ENCODE measurements around the gene PRIMPOL. TPM values are rescaled to one million over a fixed set of nuclear protein-coding genes. Genes with fewer than 3 reads are reported as not detected.

PRIMPOL gene
- total RNA-seq, 1 experiment from 2014 or later = 9.4 TPM

DNA sequence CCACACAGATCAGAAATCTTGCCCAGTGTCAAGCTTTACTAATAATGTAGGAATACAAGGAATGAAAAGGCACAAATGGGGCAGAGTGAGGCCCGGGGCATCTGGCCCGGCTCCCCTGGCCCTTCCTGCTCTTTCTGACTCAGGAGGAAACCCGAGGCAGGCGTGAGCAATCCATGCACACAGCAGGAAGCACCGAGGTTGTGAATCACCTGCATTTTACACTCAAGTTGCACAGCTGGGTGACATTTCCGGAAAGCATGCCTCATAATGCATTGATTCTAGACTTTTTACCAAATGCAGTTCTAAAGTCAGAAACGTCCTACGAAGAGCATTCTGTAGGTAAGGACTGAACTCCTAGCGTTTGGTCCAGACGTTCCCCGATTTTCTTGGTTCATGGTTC lies 38.9 kb downstream of the PRIMPOL start:
- Histone ChIP-seq H3K9me2 (replicated peaks; ENCODE audit: low read length) (no peaks in the 10 kb centered on the region), H3K27me3 (ENCODE audit: low read length) (no peaks in the 10 kb centered on the region), H3K9ac (ENCODE audit: low read length) (peak overlapping the region; percentile 37), H2AFZ (ENCODE audit: low read length) (peak overlapping the region; percentile 59), H3K4me3 (ENCODE audit: low read length) (no peak overlapping the region), H3K4me2 (ENCODE audit: low read length) (peak overlapping the region; percentile 63), H3K36me3 (ENCODE audit: low read depth, low read length) (no peaks in the 10 kb centered on the region), H3F3A (ENCODE audit: low read length, unreplicated experiment) (no peaks in the 10 kb centered on the region), H3K4me1 (ENCODE audit: insufficient read depth, low read length) (peaks cover 15% of the 10 kb centered on the region), H3K27ac (ENCODE audit: low read length) (peak overlapping the region; percentile 81), H4K20me1 (ENCODE audit: low read length) (no peaks in the 10 kb centered on the region), H3K79me2 (ENCODE audit: low read length) (no peaks in the 10 kb centered on the region), H3K9me3 (ENCODE audit: low read length) (no peaks in the 10 kb centered on the region)
- TF ChIP-seq EZH2 (IDR thresholded peaks at IDR 0.05; ENCODE audit: low read length, unreplicated experiment) = no peak
- TF ChIP-seq, protein P1, sequence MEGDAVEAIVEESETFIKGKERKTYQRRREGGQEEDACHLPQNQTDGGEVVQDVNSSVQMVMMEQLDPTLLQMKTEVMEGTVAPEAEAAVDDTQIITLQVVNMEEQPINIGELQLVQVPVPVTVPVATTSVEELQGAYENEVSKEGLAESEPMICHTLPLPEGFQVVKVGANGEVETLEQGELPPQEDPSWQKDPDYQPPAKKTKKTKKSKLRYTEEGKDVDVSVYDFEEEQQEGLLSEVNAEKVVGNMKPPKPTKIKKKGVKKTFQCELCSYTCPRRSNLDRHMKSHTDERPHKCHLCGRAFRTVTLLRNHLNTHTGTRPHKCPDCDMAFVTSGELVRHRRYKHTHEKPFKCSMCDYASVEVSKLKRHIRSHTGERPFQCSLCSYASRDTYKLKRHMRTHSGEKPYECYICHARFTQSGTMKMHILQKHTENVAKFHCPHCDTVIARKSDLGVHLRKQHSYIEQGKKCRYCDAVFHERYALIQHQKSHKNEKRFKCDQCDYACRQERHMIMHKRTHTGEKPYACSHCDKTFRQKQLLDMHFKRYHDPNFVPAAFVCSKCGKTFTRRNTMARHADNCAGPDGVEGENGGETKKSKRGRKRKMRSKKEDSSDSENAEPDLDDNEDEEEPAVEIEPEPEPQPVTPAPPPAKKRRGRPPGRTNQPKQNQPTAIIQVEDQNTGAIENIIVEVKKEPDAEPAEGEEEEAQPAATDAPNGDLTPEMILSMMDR (conservative IDR thresholded peaks at IDR 0.05; ENCODE audit: low read depth, low read length) = no peak
- TF ChIP-seq EZH2phosphoT487 (IDR thresholded peaks at IDR 0.05; ENCODE audit: borderline replicate concordance, low read length) = no peak
- intact Hi-C loops (cut with micrococcal nuclease) = loop anchor here (1.0 kb wide), 2 partner anchors 39 to 46 kb away; partner anchors contain the start of genes CASP3, CENPU and PRIMPOL
- CTCF ChIA-PET = no interaction called here
- POLR2A ChIA-PET (ENCODE audit: unreplicated experiment) = no interaction called here
- ATAC-seq (peak; percentile 99), DNase-seq (peak; percentile 90)
- no TSS peak for BruUV-seq (replicated peaks)

DNA sequence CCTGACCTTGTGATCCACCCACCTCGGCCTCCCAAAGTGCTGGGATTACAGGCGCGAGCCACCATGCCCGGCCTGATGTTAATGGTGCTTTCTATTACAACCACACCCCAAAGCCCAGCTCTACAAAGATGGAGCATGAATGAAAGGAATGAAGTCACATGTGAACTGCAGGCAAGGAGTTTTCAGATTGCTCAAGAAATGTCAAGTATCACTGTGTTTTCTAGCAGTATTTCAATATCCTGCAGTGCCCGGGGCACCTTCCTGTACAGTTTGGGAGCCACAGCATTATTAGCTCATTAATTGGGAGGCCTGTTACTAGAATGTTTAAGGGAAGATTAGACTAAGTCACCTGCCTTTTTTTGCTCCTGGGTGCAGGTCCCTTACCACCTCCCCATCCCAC lies 40.1 kb downstream of the PRIMPOL start:
- CTCF ChIA-PET = no interaction called here
- H3K4me3 ChIP-seq (ENCODE audit: low read length) = no peak overlapping the region
- H3K27me3 ChIP-seq (ENCODE audit: low read length) = no peaks in the 10 kb centered on the region
- BruUV-seq (replicated peaks) = no TSS peak
- no peaks in the 10 kb centered on the region for H3K9me2 ChIP-seq (replicated peaks; ENCODE audit: low read length)
- no peaks in the 10 kb centered on the region for H3K79me2 ChIP-seq (ENCODE audit: low read length)
- ATAC-seq (no peak), DNase-seq (no peak)
- POLR2A ChIA-PET (ENCODE audit: unreplicated experiment) = no interaction called here
- no peak overlapping the region for H3K27ac ChIP-seq (ENCODE audit: low read length)
- H2AFZ ChIP-seq (ENCODE audit: low read length) = no peak overlapping the region
- TF ChIP-seq EZH2 (IDR thresholded peaks at IDR 0.05; ENCODE audit: low read length, unreplicated experiment) = no peak
- TF ChIP-seq, protein P1 (conservative IDR thresholded peaks at IDR 0.05; ENCODE audit: low read depth, low read length) = no peak
- no peak for TF ChIP-seq EZH2phosphoT487 (IDR thresholded peaks at IDR 0.05; ENCODE audit: borderline replicate concordance, low read length)
- H3K4me1 ChIP-seq (ENCODE audit: insufficient read depth, low read length) = peaks cover 15% of the 10 kb centered on the region
- no peaks in the 10 kb centered on the region for H4K20me1 ChIP-seq (ENCODE audit: low read length)
- H3K36me3 ChIP-seq (ENCODE audit: low read depth, low read length) = peaks cover 8% of the 10 kb centered on the region
- no peaks in the 10 kb centered on the region for H3F3A ChIP-seq (ENCODE audit: low read length, unreplicated experiment)
- no peaks in the 10 kb centered on the region for H3K9me3 ChIP-seq (ENCODE audit: low read length)
- no peak overlapping the region for H3K4me2 ChIP-seq (ENCODE audit: low read length)
- no peak overlapping the region for H3K9ac ChIP-seq (ENCODE audit: low read length)
- intact Hi-C loops (cut with micrococcal nuclease) = no loop called here

- TF ChIP-seq EZH2phosphoT487 (IDR thresholded peaks at IDR 0.05; ENCODE audit: borderline replicate concordance, low read length) (no peak), EZH2 (IDR thresholded peaks at IDR 0.05; ENCODE audit: low read length, unreplicated experiment) (no peak)
- TF ChIP-seq, protein P1 (conservative IDR thresholded peaks at IDR 0.05; ENCODE audit: low read depth, low read length) = no peak
- no peak for DNase-seq
- H3K36me3 ChIP-seq (ENCODE audit: low read depth, low read length) = peaks cover 24% of the 10 kb centered on the region
- no peak overlapping the region for H3K4me3 ChIP-seq (ENCODE audit: low read length)
- no peak overlapping the region for H2AFZ ChIP-seq (ENCODE audit: low read length)
- no peaks in the 10 kb centered on the region for H4K20me1 ChIP-seq (ENCODE audit: low read length)
- no peaks in the 10 kb centered on the region for H3K79me2 ChIP-seq (ENCODE audit: low read length)
- no peaks in the 10 kb centered on the region for H3F3A ChIP-seq (ENCODE audit: low read length, unreplicated experiment)
- no peaks in the 10 kb centered on the region for H3K9me2 ChIP-seq (replicated peaks; ENCODE audit: low read length)
- no peaks in the 10 kb centered on the region for H3K9me3 ChIP-seq (ENCODE audit: low read length)
- ATAC-seq = no peak
- H3K27me3 ChIP-seq (ENCODE audit: low read length) = no peaks in the 10 kb centered on the region
- H3K4me2 ChIP-seq (ENCODE audit: low read length) = no peak overlapping the region
- CTCF ChIA-PET = no interaction called here
- POLR2A ChIA-PET (ENCODE audit: unreplicated experiment) = no interaction called here
- no peak overlapping the region for H3K9ac ChIP-seq (ENCODE audit: low read length)
- H3K4me1 ChIP-seq (ENCODE audit: insufficient read depth, low read length) = peaks cover 10% of the 10 kb centered on the region
- intact Hi-C loops (cut with micrococcal nuclease) = no loop called here
- no TSS peak for BruUV-seq (replicated peaks)
- no peak overlapping the region for H3K27ac ChIP-seq (ENCODE audit: low read length)
These were observed 43.5 kb downstream of the PRIMPOL start for GRCh38 chr4:184693056-184693455.
